GM23338 (cell line): ENCODE measurements around the gene UPP2. TPM values are rescaled to one million over a fixed set of nuclear protein-coding genes. Genes with fewer than 3 reads are reported as not detected.

Source experiments
- ATAC-seq: fragments of 200-7000 bp; cut with Tn5 transposase; 3 replicates; pipeline ENCODE4 v1.9.1; 2020
- DNase-seq: peaks from one replicate; pipeline ENCODE4 v3.0.0-alpha.2; 2015; ENCODE audit warnings: low spot score
- H2AFZ ChIP-seq: fragments of 200-600 bp; sonication (generic); 2 replicates; pipeline ENCODE4 v1.8.0; 2016; ENCODE audit warnings: antibody characterized with exemption, mild to moderate bottlenecking, moderate library complexity
- H3F3A ChIP-seq: fragments of 200-600 bp; sonication (generic); replicated peaks from 2 replicates; pipeline ENCODE4 v1.8.0; 2017; ENCODE audit warnings: antibody characterized with exemption, mixed run types, low read depth
- H3K27ac ChIP-seq: fragments of 200-600 bp; sonication (generic); 2 replicates; pipeline ENCODE4 v1.6.1; 2016; ENCODE audit warnings: low read depth
- H3K27me3 ChIP-seq: fragments of 200-600 bp; sonication (generic); 2 replicates; pipeline ENCODE4 v1.8.0; 2016; ENCODE audit warnings: mild to moderate bottlenecking, mixed run types, moderate library complexity; ENCODE audit not compliant: insufficient read depth
- H3K36me3 ChIP-seq: fragments of 200-600 bp; sonication (generic); 2 replicates; pipeline ENCODE4 v1.8.0; 2016; ENCODE audit warnings: mild to moderate bottlenecking; ENCODE audit not compliant: insufficient read depth
- H3K4me1 ChIP-seq: fragments of 200-600 bp; sonication (generic); 2 replicates; pipeline ENCODE4 v1.8.0; 2016; ENCODE audit warnings: mild to moderate bottlenecking, moderate library complexity; ENCODE audit not compliant: insufficient read depth
- H3K4me2 ChIP-seq: fragments of 200-600 bp; sonication (generic); 2 replicates; pipeline ENCODE4 v1.7.1; 2017; ENCODE audit warnings: mixed run types
- H3K4me3 ChIP-seq: fragments of 200-600 bp; sonication (generic); 2 replicates; pipeline ENCODE4 v1.6.1; 2016; ENCODE audit warnings: mixed run types
- H3K79me2 ChIP-seq: fragments of 200-600 bp; sonication (generic); replicated peaks from 2 replicates; pipeline ENCODE4 v1.8.0; 2017; ENCODE audit warnings: mild to moderate bottlenecking; ENCODE audit not compliant: insufficient read depth
- H3K9me2 ChIP-seq: fragments of 200-600 bp; sonication (generic); 2 replicates; pipeline ENCODE4 v1.8.0; 2017; ENCODE audit not compliant: insufficient read depth
- H4K20me1 ChIP-seq: fragments of 200-600 bp; sonication (generic); replicated peaks from 2 replicates; pipeline ENCODE4 v1.8.0; 2017; ENCODE audit warnings: mild to moderate bottlenecking; ENCODE audit not compliant: insufficient read depth
- H3K27ac Mint-ChIP-seq: 2 replicates; pipeline ENCODE4 v1.8.0; 2020; ENCODE audit warnings: inconsistent platforms, mild to moderate bottlenecking, moderate library complexity, mixed read lengths
- H3K27me3 Mint-ChIP-seq: 3 replicates; pipeline ENCODE4 v1.8.0; 2022; ENCODE audit warnings: low read depth, mild to moderate bottlenecking, moderate library complexity, mixed read lengths, inconsistent platforms; ENCODE audit not compliant: insufficient read depth, poor library complexity
- H3K36me3 Mint-ChIP-seq: 3 replicates; pipeline ENCODE4 v1.8.0; 2021; ENCODE audit warnings: low read depth, mild to moderate bottlenecking, inconsistent platforms, moderate library complexity, mixed read lengths
- H3K4me1 Mint-ChIP-seq: 3 replicates; pipeline ENCODE4 v1.8.0; 2020; ENCODE audit warnings: mild to moderate bottlenecking, inconsistent platforms, mixed read lengths
- H3K4me3 Mint-ChIP-seq: 3 replicates; pipeline ENCODE4 v1.8.0; 2021; ENCODE audit warnings: moderate library complexity, mild to moderate bottlenecking, inconsistent platforms, mixed read lengths
- H3K9me3 Mint-ChIP-seq: 3 replicates; pipeline ENCODE4 v1.8.0; 2020; ENCODE audit warnings: moderate library complexity, mild to moderate bottlenecking, inconsistent platforms, mixed read lengths
- CREB1 ChIP-seq: fragments of 250-450 bp; sonication (Bioruptor Pico); IDR thresholded peaks from 2 replicates; pipeline ENCODE4 v1.5.0; 2020; ENCODE audit warnings: low read depth, mild to moderate bottlenecking, moderate library complexity
- CTCF ChIP-seq, 2 experiments: fragments of 200-600 bp in 1 of 2; sonication (generic) in 1 of 2; conservative IDR thresholded peaks; 2 replicates each; pipeline versions ENCODE4 v1.5.1 to v1.6.1; 2016 to 2017; ENCODE audit warnings: antibody characterized with exemption in 2 of 2, low read depth in 2 of 2, mild to moderate bottlenecking in 2 of 2, moderate library complexity in 1 of 2
- EZH2 ChIP-seq: fragments of 200-600 bp; sonication (generic); IDR thresholded peaks from one replicate; pipeline ENCODE4 v1.8.0; 2017; ENCODE audit warnings: antibody characterized with exemption, mild to moderate bottlenecking, low read depth; ENCODE audit not compliant: unreplicated experiment
- EZH2phosphoT487 ChIP-seq: fragments of 200-600 bp; sonication (generic); IDR thresholded peaks from one replicate; pipeline ENCODE4 v1.8.1; 2018; ENCODE audit warnings: antibody characterized with exemption; ENCODE audit not compliant: unreplicated experiment
- JUNB ChIP-seq: IDR thresholded peaks from one replicate; pipeline ENCODE4 v1.6.1; 2016; ENCODE audit warnings: antibody characterized with exemption; ENCODE audit not compliant: unreplicated experiment
- NANOG ChIP-seq: IDR thresholded peaks from 2 replicates; pipeline ENCODE4 v1.6.1; 2016; ENCODE audit warnings: antibody characterized with exemption, borderline replicate concordance
- POLR2AphosphoS5 ChIP-seq: IDR thresholded peaks from 2 replicates; pipeline ENCODE4 v1.6.1; 2016; ENCODE audit warnings: antibody characterized with exemption, low read depth
- REST ChIP-seq: IDR thresholded peaks from one replicate; pipeline ENCODE4 v1.6.1; 2018; ENCODE audit warnings: antibody characterized with exemption; ENCODE audit not compliant: unreplicated experiment
- STAT1 ChIP-seq: IDR thresholded peaks from one replicate; pipeline ENCODE4 v1.6.1; 2016; ENCODE audit warnings: antibody characterized with exemption; ENCODE audit not compliant: unreplicated experiment
- ZNF114 ChIP-seq: fragments of 250-450 bp; sonication (Bioruptor Pico); IDR thresholded peaks from 2 replicates; pipeline ENCODE4 v1.5.0; 2020; ENCODE audit warnings: mild to moderate bottlenecking, moderate library complexity
- ZNF331 ChIP-seq: fragments of 250-450 bp; sonication (Bioruptor Pico); IDR thresholded peaks from 2 replicates; pipeline ENCODE4 v1.5.0; 2020; ENCODE audit warnings: low read depth, mild to moderate bottlenecking, moderate library complexity
- polyA plus RNA-seq: library from polyadenylated mRNA; unstranded; fragments of >200 nt; fragmentation: Nextera tagmentation; extraction: Ambion mirVana; gene quantifications from 2 replicates; pipeline ENCODE4 v1.2.1, GENCODE V29; 2016
- total RNA-seq: library from RNA; depleted of rRNA; stranded (reverse); fragments of >200 nt; shearing (Covaris generic); gene quantifications from 2 replicates; pipeline ENCODE4 v1.2.3, GENCODE V29; 2014
- TF ChIP-seq, protein P1 (sequence below): fragments of 250-450 bp; sonication (Bioruptor Pico); IDR thresholded peaks from 2 replicates; pipeline ENCODE4 v1.5.0; 2020; ENCODE audit warnings: mild to moderate bottlenecking, moderate library complexity

Gene UPP2
- total and polyA plus RNA-seq, 2 experiments from 2014 or later, result not detected

- TF ChIP-seq NANOG, result no peak
- TF ChIP-seq CTCF (conservative IDR thresholded peaks at IDR 0.05; ENCODE audit: low read depth in 2 of 2), result no peak
These were observed 33.4 kb downstream of the UPP2 start (continued) for GRCh38 chr2:158135096-158135495.

- H3F3A ChIP-seq, result no peaks in the 10 kb centered on the region
- H3K4me3 ChIP-seq, result no peak overlapping the region
- Mint-ChIP-seq H3K9me3 (no peaks in the 10 kb centered on the region), H3K36me3 (no peaks in the 10 kb centered on the region), H3K27ac (no peak overlapping the region), H3K27me3 (no peaks in the 10 kb centered on the region), H3K4me1 (peaks cover 4% of the 10 kb centered on the region; the same call in 2 of the 3 replicates), H3K4me3 (no peak overlapping the region)
- peaks cover 14% of the 10 kb centered on the region for H3K9me2 ChIP-seq
- H3K4me1 ChIP-seq, result no peaks in the 10 kb centered on the region
- no peak overlapping the region for H3K27ac ChIP-seq
- H3K27me3 ChIP-seq, result no peaks in the 10 kb centered on the region
- H3K36me3 ChIP-seq, result no peaks in the 10 kb centered on the region
- no peaks in the 10 kb centered on the region for H3K79me2 ChIP-seq
- DNase-seq (no peak), ATAC-seq (no peak)
- H2AFZ ChIP-seq, result no peak overlapping the region
- no peak overlapping the region for H3K4me2 ChIP-seq
- no peaks in the 10 kb centered on the region for H4K20me1 ChIP-seq
- TF ChIP-seq REST (no peak), POLR2AphosphoS5 (no peak), STAT1 (no peak), NANOG (no peak), ZNF114 (CRISPR knock-in tag) (no peak), JUNB (no peak), CTCF (conservative IDR thresholded peaks at IDR 0.05; ENCODE audit: low read depth in 2 of 2) (no peak), CREB1 (CRISPR knock-in tag) (no peak), ZNF331 (CRISPR knock-in tag) (no peak), EZH2phosphoT487 (no peak), EZH2 (no peak)
- TF ChIP-seq, protein P1, sequence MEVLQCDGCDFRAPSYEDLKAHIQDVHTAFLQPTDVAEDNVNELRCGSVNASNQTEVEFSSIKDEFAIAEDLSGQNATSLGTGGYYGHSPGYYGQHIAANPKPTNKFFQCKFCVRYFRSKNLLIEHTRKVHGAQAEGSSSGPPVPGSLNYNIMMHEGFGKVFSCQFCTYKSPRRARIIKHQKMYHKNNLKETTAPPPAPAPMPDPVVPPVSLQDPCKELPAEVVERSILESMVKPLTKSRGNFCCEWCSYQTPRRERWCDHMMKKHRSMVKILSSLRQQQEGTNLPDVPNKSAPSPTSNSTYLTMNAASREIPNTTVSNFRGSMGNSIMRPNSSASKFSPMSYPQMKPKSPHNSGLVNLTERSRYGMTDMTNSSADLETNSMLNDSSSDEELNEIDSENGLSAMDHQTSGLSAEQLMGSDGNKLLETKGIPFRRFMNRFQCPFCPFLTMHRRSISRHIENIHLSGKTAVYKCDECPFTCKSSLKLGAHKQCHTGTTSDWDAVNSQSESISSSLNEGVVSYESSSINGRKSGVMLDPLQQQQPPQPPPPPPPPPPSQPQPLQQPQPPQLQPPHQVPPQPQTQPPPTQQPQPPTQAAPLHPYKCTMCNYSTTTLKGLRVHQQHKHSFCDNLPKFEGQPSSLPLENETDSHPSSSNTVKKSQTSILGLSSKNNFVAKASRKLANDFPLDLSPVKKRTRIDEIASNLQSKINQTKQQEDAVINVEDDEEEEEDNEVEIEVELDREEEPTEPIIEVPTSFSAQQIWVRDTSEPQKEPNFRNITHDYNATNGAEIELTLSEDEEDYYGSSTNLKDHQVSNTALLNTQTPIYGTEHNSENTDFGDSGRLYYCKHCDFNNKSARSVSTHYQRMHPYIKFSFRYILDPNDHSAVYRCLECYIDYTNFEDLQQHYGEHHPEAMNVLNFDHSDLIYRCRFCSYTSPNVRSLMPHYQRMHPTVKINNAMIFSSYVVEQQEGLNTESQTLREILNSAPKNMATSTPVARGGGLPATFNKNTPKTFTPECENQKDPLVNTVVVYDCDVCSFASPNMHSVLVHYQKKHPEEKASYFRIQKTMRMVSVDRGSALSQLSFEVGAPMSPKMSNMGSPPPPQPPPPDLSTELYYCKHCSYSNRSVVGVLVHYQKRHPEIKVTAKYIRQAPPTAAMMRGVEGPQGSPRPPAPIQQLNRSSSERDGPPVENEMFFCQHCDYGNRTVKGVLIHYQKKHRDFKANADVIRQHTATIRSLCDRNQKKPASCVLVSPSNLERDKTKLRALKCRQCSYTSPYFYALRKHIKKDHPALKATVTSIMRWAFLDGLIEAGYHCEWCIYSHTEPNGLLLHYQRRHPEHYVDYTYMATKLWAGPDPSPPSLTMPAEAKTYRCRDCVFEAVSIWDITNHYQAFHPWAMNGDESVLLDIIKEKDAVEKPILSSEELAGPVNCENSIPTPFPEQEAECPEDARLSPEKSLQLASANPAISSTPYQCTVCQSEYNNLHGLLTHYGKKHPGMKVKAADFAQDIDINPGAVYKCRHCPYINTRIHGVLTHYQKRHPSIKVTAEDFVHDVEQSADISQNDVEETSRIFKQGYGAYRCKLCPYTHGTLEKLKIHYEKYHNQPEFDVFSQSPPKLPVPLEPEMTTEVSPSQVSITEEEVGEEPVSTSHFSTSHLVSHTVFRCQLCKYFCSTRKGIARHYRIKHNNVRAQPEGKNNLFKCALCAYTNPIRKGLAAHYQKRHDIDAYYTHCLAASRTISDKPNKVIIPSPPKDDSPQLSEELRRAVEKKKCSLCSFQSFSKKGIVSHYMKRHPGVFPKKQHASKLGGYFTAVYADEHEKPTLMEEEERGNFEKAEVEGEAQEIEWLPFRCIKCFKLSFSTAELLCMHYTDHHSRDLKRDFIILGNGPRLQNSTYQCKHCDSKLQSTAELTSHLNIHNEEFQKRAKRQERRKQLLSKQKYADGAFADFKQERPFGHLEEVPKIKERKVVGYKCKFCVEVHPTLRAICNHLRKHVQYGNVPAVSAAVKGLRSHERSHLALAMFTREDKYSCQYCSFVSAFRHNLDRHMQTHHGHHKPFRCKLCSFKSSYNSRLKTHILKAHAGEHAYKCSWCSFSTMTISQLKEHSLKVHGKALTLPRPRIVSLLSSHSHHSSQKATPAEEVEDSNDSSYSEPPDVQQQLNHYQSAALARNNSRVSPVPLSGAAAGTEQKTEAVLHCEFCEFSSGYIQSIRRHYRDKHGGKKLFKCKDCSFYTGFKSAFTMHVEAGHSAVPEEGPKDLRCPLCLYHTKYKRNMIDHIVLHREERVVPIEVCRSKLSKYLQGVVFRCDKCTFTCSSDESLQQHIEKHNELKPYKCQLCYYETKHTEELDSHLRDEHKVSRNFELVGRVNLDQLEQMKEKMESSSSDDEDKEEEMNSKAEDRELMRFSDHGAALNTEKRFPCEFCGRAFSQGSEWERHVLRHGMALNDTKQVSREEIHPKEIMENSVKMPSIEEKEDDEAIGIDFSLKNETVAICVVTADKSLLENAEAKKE, result no peak
These were observed 36.6 kb downstream of the UPP2 start for GRCh38 chr2:158138255-158138654.
